HG03558 (cell line): Measurements from ENCODE around the gene HNRNPC.
"Not testable (repeated sequence)": the region's sequence is repeated elsewhere in the genome, so short reads cannot be mapped to it uniquely, and the experiment has no call there.

ENCODE experiments used
- ATAC-seq: cut with Tn5 transposase; IDR thresholded peaks from one replicate; pipeline ENCODE4 v1.9.1; 2021; ENCODE audit warnings: moderate number of reproducible peaks; ENCODE audit not compliant: unreplicated experiment; ENCODE audit errors: extremely low read depth

Gene HNRNPC

DNA sequence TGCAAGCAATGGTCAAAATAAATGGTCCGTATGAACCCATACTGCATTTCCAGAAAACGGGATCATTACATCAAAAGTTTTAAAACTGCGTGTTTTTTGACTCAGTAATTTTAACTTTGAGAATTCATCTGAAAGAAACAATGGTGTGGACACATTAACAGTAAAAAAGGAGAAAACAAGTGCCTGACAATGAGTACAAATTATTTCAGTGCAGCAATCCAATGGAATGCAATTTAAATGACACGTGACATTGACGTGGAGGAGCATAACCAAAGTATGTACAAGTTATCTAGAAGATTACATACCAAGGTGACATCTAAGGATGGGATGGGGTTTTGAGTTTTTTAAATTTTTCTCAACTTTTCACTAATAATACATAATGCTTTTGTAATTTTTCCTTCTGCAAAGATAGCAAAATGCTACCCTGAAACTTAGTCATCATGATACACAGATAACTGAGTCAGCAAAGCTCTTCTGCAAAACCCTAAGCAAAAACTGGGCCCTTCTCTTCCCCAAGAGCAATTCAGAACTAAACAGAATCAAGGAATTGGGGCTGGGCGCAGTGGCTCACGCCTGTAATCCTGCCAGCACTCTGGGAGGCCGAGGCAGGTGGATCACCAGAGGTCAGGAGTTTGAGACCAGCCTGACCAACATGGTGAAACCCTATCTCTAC is 20.4 kb downstream of the HNRNPC start:
- no peak for ATAC-seq

DNA sequence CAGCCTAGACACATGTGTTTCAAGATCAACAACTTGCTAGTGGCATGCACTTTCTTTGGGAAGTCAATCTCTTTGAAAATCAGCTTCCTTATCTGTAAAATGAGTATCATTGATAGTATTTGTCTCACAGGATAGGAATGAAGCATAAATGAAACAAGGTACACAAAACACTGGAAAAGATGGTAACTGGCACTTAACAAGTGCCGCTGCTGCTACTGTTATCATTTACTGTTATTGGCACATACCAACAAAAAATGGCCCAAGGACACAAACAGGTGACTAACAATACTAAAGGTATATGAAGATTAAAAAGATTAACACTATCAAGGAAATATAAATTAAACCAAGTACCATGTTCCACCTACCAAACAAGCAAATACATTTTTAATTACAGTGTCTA is 20.9 kb downstream of the HNRNPC start:
- ATAC-seq, result no peak

- no peak for ATAC-seq
Observed at GRCh38 chr14:21245813-21246212, 23.4 kb downstream of the HNRNPC start.

DNA sequence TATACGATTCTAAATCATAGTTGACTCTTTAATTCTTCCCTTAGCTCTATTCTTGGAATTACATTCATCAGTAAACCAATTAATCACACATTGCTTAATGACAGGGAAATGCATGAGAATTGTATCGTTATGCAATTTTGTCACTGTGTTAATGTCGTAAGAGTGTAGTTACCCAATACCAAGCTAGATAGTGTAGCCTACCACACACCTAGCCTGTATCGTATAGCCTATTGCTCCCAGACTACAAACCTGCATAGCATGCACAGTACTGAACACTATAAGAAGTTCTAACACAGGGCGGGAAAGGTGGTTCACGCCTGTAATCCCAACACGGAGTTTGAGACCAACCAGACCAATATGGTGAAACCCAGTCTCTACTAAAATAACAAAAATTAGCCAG is 24.7 kb downstream of the HNRNPC start:
- ATAC-seq, result no peak

GRCh38 chr14:21241218-21241819 is 27.9 kb downstream of the HNRNPC start:
- ATAC-seq, result no peak

- no peak for ATAC-seq
Observed at GRCh38 chr14:21240417-21240816, 28.8 kb downstream of the HNRNPC start.

DNA sequence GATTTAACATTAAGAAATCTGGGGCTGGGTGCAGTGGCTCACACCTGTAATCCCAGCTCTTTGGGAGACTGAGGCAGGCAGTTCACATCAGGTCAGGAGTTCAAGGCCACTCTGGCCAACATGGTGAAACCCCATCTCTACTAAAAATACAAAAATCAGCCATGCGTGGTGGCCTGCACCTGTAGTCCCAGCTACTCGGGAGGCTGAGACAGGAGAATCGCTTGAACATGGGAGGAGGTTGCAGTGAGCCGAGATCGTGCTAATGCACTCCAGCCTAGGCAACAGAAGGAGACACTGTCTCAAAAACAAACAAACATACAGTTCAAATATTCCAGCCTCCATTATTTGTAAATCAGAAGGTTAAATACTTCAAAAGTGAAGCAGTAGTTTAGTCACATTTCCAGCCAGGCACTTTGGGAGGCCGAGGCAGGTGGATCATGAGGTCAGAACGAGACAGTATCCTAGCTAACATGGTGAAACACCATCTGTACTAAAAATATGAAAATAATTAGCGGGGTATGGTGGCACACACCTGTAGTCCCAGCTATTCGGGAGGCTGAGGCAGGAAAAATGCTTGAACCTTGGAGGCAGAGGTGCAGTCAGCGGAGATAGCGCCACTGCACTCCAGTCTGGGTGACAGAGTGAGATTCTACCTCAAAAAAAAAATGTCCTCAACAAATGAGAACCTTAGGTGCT is 30.3 kb downstream of the HNRNPC start:
- ATAC-seq, result no peak

DNA sequence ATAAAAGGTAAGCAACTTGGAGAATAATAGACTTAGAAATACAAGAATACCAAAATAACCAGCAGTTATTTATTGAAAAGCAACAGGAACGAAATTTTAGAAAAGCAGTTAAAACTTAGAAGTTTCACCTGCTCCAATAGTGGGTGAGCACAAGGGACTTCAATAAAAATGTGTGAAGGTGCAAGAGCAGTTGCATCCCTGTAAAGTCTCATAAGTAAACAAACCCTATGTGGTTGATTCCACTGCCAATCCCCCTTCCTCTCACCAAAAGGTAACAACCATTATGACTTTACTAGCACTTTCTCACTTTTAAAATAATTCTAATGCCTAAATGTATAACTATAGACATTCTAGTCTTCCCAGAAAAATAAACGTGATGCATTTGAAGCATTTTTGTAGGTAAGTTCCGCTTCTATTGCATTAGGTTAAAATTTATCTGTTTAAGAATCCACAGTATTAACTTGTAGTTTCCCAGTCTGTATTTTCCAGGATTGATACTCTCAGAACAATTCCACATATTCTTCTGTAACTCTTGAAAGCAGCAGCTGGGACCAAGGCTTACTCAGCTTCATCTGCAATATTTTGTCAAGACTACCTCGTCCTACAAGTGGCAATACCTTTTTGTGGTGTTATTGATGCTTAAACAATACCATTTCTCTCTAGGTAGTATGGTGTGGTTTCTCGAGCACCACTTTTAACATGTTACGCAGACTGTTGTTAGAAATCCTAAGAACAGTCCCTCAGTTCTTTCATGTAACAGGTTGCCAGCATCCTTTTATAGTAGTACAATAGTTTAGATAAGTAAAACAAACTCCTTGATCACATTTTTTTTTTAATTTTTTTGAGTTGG is 32.1 kb downstream of the HNRNPC start:
- ATAC-seq, result no peak

DNA sequence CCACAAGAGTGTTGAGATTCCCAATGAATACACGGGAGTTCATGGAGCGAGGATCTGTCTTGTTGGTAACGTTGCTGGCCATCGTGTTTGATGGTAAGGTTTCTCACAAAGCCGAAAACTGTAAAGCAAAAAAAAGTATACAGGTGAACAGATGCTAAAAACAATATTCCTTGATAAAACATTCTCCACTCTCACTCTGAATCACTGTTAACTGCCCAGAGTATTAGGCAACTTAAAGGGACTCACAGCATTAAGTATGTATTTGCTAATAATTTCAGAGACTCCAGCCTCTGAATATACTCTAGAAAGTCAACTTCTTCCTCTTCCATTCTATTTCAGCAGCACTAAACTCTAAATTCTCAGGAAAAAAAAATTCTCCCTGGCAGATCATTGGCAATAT is 35.1 kb downstream of the HNRNPC start:
- no peak for ATAC-seq

- no peak for ATAC-seq
Observed at GRCh38 chr14:21233457-21234076, 35.7 kb downstream of the HNRNPC start.

DNA sequence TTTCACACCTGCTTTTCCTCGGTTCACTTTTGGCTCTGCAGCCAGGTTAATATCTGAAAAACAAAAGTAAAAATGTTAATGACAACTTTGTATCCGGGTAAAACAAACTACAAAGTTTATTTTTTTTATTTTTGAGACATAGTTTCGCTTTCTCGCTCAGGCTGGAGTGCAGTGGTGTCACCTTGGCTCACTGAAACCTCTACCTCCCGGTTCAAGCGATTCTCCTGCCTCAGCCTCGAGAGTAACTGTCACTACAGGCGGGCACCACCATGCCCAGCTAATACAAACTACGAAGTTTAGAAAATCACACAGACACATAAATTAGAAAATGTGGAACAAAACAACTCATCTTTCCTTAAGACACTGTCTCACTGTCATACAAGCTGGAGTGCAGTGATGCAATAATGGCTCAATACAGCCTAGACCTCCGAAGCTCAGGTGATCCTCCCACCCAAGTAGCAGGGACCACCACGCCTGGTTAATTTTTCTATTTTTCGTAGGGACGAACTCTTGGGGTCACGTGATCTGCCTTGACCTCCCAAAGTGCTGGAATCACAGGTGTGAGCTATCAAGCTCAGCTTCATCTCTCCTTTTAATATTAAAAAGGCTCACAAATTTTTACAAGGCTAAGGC is 38.1 kb downstream of the HNRNPC start:
- ATAC-seq, result no peak

DNA sequence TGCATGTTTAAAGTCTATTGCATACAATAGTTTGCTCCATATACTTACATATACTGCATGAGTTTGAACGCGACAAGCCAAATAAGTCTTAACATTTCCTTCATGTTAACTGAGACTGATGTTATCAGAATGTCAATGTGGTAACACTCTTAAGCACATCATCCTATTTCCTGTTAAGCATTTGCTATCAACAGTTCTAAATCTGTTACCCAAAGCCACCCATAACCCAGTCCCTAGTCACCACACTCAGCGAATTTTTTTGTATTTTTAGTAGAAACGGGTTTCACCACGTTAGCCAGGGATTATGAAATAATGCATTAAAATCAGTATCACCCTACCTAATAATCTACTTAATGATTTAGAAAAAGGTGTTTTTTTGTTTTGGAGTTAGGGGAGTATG is 39.4 kb downstream of the HNRNPC start:
- no peak for ATAC-seq

DNA sequence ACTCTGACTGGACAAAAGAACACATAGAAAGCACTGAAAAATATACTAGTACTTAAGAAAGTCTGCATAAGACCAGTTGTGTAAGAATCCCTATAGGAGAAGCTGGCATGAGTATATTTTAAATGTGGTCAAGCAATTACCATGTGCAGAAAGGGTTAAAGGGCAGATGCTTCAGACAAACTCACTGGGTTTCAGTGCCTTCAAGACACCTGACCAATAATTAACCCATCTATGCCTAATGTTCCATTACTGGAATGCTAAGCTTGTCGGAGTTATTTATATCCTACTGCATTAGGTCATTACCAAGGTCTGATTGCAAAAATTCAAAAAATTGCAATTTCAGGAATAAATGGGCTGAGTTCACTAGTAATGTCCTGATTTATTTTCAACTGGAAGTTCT is 41.3 kb downstream of the HNRNPC start:
- no peak for ATAC-seq

GRCh38 chr14:21227150-21227549 is 42.1 kb downstream of the HNRNPC start:
- no peak for ATAC-seq

DNA sequence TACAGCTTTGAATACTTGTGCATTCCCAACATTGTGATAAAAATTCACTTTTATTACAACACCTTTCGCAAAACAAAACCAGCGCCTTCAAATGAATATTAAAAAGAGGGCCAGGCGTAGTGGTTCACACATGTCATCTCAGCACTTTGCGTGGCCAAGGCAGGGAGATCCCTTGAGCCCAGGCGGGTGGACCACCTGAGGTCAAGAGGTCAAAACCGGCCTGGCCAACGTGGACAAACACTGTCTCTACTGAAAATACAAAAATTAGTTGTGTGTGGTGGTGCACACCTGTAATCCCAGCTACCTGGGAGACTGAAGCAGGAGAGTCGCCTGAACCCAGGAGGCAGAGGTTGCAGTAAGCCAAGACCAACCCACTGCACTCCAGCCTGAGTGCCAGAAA is 42.8 kb downstream of the HNRNPC start:
- no peak for ATAC-seq

GRCh38 chr14:21225164-21225563 is 44.1 kb downstream of the HNRNPC start:
- not testable (repeated sequence) for ATAC-seq

- ATAC-seq, result no peak
Observed at GRCh38 chr14:21220874-21221477, 48.3 kb downstream of the HNRNPC start.

DNA sequence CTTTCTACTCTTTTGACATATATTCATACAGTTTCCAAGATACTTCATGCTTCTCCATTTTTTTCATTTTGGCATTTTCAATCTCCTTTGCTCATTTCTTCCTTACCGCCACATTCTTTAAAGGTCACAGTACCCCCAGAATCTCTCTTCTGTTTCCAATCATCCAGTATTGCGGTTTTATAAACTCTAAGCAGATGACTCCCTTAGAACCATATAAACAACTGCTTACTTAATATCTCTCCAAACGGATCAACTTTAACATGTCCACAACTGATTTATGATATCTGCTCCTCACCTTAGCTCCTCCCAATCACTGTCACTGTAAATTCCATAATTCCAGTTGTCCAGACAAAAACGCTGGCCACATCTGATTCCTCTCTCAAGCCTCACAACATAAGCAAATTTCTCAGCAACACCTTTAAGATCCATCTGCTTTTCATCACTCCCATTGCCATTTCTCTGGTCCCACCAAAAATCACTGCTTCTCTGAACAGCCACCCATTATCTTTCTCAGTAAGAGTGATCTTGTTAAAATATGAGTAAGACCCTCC is 49.6 kb downstream of the HNRNPC start:
- ATAC-seq, result no peak

- ATAC-seq, result no peak
Observed at GRCh38 chr14:21219120-21219519, 50.1 kb downstream of the HNRNPC start.
